ENCODE measurements around the gene MARK3. TPM values are rescaled to one million over a fixed set of nuclear protein-coding genes. Genes with fewer than 3 reads are reported as not detected.

Gene MARK3
- total and polyA plus RNA-seq, 2 donors from 2014 or later, result 39.8 to 83.1 TPM

DNA sequence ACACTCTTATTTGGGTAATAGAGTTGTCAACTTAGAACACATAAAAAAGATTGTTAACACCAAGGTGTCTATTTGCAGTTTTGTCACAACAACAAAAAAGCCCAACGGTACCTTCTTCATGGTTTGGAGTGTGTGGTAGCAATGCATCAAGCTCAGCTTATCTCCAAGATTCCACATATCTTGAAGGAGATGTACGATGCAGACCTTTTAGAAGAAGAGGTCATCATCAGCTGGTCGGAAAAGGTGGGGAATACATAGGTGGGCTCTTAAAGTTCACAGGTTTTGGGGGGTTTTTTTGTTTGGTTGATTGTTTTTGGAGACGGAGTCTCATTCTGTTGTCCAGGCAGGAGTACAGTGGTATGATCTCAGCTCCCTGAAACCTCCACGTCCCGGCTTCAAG is 45.7 kb upstream of the MARK3 start:
- FAIRE-seq, result no peak
- H3K9ac ChIP-seq (ENCODE audit: low read length in 3 of 3), result no peak overlapping the region

GRCh38 chr14:103340480-103341212 is 44.6 kb upstream of the MARK3 start:
- H3K4me3 ChIP-seq (ENCODE audit: low read length in 3 of 3), result no peak overlapping the region
- FAIRE-seq, result no peak
- intact Hi-C loops (cut with DNase I), result no loop called here
- H3K9me3 ChIP-seq (ENCODE audit: control insufficient read depth in 2 of 3, insufficient read depth in 1 of 3, low read length in 3 of 3), result no peaks in the 10 kb centered on the region
- peaks cover 5 to 17% (median 13%) of the 10 kb centered on the region in 3 donors for H3K4me1 ChIP-seq (ENCODE audit: control insufficient read depth in 2 of 3, insufficient read depth in 2 of 3, low read depth in 1 of 3, low read length in 3 of 3)
- DNase-seq, result no peak
- no peak for TF ChIP-seq CTCF (IDR thresholded peaks at IDR 0.05; ENCODE audit: borderline replicate concordance, extremely low read depth, insufficient read depth)
- H3K27ac ChIP-seq (ENCODE audit: low read depth in 2 of 2, low read length in 2 of 2), result no peak overlapping the region
- no peak overlapping the region for H3K9ac ChIP-seq (ENCODE audit: low read length in 3 of 3)
- no peaks in the 10 kb centered on the region for H3K27me3 ChIP-seq (ENCODE audit: control insufficient read depth, insufficient read depth, low read length)
- peaks cover 57 to 85% (median 85%) of the 10 kb centered on the region in 3 donors for H3K36me3 ChIP-seq (ENCODE audit: control insufficient read depth in 2 of 3, insufficient read depth in 3 of 3, low read length in 3 of 3)

More for the DNA sequence above, 45.7 kb upstream of the MARK3 start:
- no peak for DNase-seq
- H3K4me1 ChIP-seq (ENCODE audit: control insufficient read depth in 2 of 3, insufficient read depth in 2 of 3, low read depth in 1 of 3, low read length in 3 of 3), result peaks cover 6 to 20% (median 18%) of the 10 kb centered on the region in 3 donors
- intact Hi-C loops (cut with DNase I), result no loop called here
- H3K27me3 ChIP-seq (ENCODE audit: control insufficient read depth, insufficient read depth, low read length), result no peaks in the 10 kb centered on the region
- H3K27ac ChIP-seq (ENCODE audit: low read depth in 2 of 2, low read length in 2 of 2), result no peak overlapping the region
- peaks cover 60 to 90% (median 84%) of the 10 kb centered on the region in 3 donors for H3K36me3 ChIP-seq (ENCODE audit: control insufficient read depth in 2 of 3, insufficient read depth in 3 of 3, low read length in 3 of 3)
- no peak for TF ChIP-seq CTCF (IDR thresholded peaks at IDR 0.05; ENCODE audit: borderline replicate concordance, extremely low read depth, insufficient read depth)
- no peak overlapping the region for H3K4me3 ChIP-seq (ENCODE audit: low read length in 3 of 3)
- no peaks in the 10 kb centered on the region for H3K9me3 ChIP-seq (ENCODE audit: control insufficient read depth in 2 of 3, insufficient read depth in 1 of 3, low read length in 3 of 3)

DNA sequence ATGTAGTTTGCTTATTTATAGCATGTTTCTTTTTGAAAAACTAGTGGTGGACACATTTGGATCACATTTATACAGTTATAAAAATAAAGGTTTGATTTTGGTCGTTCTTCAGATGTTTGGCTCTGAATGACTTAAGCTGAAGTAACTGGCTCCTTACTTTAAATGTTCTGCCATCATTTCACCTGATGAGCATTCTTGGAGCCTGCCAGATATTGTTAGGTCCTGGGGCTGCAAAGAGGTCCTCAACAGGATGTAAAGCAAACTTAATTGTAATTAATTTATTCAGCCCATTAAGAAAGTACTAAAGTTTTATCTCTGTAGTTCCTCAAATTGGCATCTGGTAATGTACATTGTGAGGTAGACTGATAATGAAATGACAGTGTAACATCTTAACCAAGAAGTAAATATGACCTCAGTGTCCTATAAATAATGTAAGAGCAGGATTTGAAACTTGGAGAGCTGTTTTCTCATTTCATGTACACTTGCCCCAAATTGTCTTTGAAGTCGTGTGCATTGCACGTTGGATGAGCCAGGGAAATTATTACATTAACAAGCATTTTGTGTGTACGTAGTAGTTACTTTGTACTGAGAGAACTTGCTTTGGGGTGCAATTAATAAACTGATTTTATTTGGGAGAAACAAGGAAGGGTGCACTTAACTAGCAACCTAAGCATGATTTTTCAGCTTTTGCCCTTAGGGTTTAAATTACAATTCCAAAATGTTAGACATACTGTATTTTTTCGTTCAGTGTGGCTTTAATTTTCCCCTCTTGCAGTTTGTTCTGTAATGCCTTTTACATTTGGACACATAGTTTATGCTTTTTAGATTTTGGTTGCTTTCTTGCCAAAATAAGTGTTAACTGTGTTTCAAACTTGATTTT is 43.7 kb upstream of the MARK3 start:
- H3K9me3 ChIP-seq (ENCODE audit: control insufficient read depth in 2 of 3, insufficient read depth in 1 of 3, low read length in 3 of 3), result no peaks in the 10 kb centered on the region
- FAIRE-seq, result no peak
- no peak for TF ChIP-seq CTCF (IDR thresholded peaks at IDR 0.05; ENCODE audit: borderline replicate concordance, extremely low read depth, insufficient read depth)

More for the DNA sequence above, 43.7 kb upstream of the MARK3 start:
- H3K4me3 ChIP-seq (ENCODE audit: low read length in 3 of 3), result no peak overlapping the region
- no peak overlapping the region for H3K9ac ChIP-seq (ENCODE audit: low read length in 3 of 3)
- intact Hi-C loops (cut with DNase I), result no loop called here
- no peak for DNase-seq
- H3K27me3 ChIP-seq (ENCODE audit: control insufficient read depth, insufficient read depth, low read length), result no peaks in the 10 kb centered on the region
- peaks cover 0 to 9% (median 5%) of the 10 kb centered on the region in 3 donors for H3K4me1 ChIP-seq (ENCODE audit: control insufficient read depth in 2 of 3, insufficient read depth in 2 of 3, low read depth in 1 of 3, low read length in 3 of 3)
- H3K36me3 ChIP-seq (ENCODE audit: control insufficient read depth in 2 of 3, insufficient read depth in 3 of 3, low read length in 3 of 3), result peaks cover 52 to 77% (median 76%) of the 10 kb centered on the region in 3 donors
- no peak overlapping the region for H3K27ac ChIP-seq (ENCODE audit: low read depth in 2 of 2, low read length in 2 of 2)
